ENCODE data around the gene ZNF555. TPM values are rescaled to one million over a fixed set of nuclear protein-coding genes. Genes with fewer than 3 reads are reported as not detected.

Gene ZNF555
- total RNA-seq, 1 donor from 2014 or later: 18.8 TPM

GRCh38 chr19:2852598-2852997 is 11.3 kb downstream of the ZNF555 start:
- Histone ChIP-seq H2AFZ (replicated peaks) (no peak overlapping the region), H3F3A (ENCODE audit: low read depth) (peaks cover 11% of the 10 kb centered on the region), H3K27ac (no peak overlapping the region), H3K36me3 (peaks cover 40% of the 10 kb centered on the region), H3K4me3 (no peak overlapping the region), H4K20me1 (ENCODE audit: low read depth) (no peaks in the 10 kb centered on the region), H3K79me2 (ENCODE audit: low read depth) (peaks cover 4% of the 10 kb centered on the region), H3K4me2 (no peak overlapping the region), H3K4me1 (no peaks in the 10 kb centered on the region), H3K27me3 (no peaks in the 10 kb centered on the region), H3K9ac (no peak overlapping the region), H3K9me3 (ENCODE audit: low read depth) (peaks cover 58% of the 10 kb centered on the region)
- TF ChIP-seq EZH2 (IDR thresholded peaks at IDR 0.05) (no peak), CTCF (IDR thresholded peaks at IDR 0.05) (no peak), EZH2phosphoT487 (IDR thresholded peaks at IDR 0.05) (no peak)
- Mint-ChIP-seq H3K4me1 (no peaks in the 10 kb centered on the region), H3K9me3 (peaks cover 83% of the 10 kb centered on the region), H3K36me3 (peaks cover 68% of the 10 kb centered on the region), H3K4me3 (no peak overlapping the region), H3K27me3 (ENCODE audit: insufficient read depth, low read depth) (peaks cover 3% of the 10 kb centered on the region), H3K27ac (no peak overlapping the region)
- DNase-seq (ENCODE audit: low spot score): no peak

GRCh38 chr19:2853015-2853606 is 11.8 kb downstream of the ZNF555 start:
- no peak overlapping the region for H3K27ac ChIP-seq
- H3K79me2 ChIP-seq (ENCODE audit: low read depth): no peaks in the 10 kb centered on the region
- H3K27ac Mint-ChIP-seq: no peak overlapping the region
- H3K27me3 ChIP-seq: no peaks in the 10 kb centered on the region
- H3K4me3 Mint-ChIP-seq: no peak overlapping the region
- peaks cover 11% of the 10 kb centered on the region for H3F3A ChIP-seq (ENCODE audit: low read depth)
- no peaks in the 10 kb centered on the region for H3K4me1 ChIP-seq
- peaks cover 68% of the 10 kb centered on the region for H3K36me3 Mint-ChIP-seq
- no peak overlapping the region for H3K4me3 ChIP-seq
- H3K36me3 ChIP-seq: peaks cover 40% of the 10 kb centered on the region
- H3K4me1 Mint-ChIP-seq: no peaks in the 10 kb centered on the region
- no peak overlapping the region for H2AFZ ChIP-seq (replicated peaks)
- no peak overlapping the region for H3K9ac ChIP-seq
- H4K20me1 ChIP-seq (ENCODE audit: low read depth): no peaks in the 10 kb centered on the region
- H3K4me2 ChIP-seq: no peak overlapping the region
- H3K27me3 Mint-ChIP-seq (ENCODE audit: insufficient read depth, low read depth): peaks cover 4% of the 10 kb centered on the region
- H3K9me3 Mint-ChIP-seq: peaks cover 84% of the 10 kb centered on the region
- TF ChIP-seq EZH2 (IDR thresholded peaks at IDR 0.05) (no peak), CTCF (IDR thresholded peaks at IDR 0.05) (no peak), EZH2phosphoT487 (IDR thresholded peaks at IDR 0.05) (no peak)
- H3K9me3 ChIP-seq (ENCODE audit: low read depth): peaks cover 61% of the 10 kb centered on the region
- DNase-seq (ENCODE audit: low spot score): no peak

- no peak overlapping the region for H3K4me2 ChIP-seq
- Mint-ChIP-seq H3K9me3 (peaks cover 89% of the 10 kb centered on the region), H3K36me3 (peaks cover 69% of the 10 kb centered on the region), H3K27ac (no peak overlapping the region), H3K4me3 (no peak overlapping the region), H3K4me1 (no peaks in the 10 kb centered on the region), H3K27me3 (ENCODE audit: insufficient read depth, low read depth) (peaks cover 5% of the 10 kb centered on the region)
- no peaks in the 10 kb centered on the region for H3K4me1 ChIP-seq
- H3K36me3 ChIP-seq: peaks cover 40% of the 10 kb centered on the region
- no peaks in the 10 kb centered on the region for H3K27me3 ChIP-seq
- H3K9me3 ChIP-seq (ENCODE audit: low read depth): peaks cover 63% of the 10 kb centered on the region
- H3K4me3 ChIP-seq: no peak overlapping the region
- H4K20me1 ChIP-seq (ENCODE audit: low read depth): no peaks in the 10 kb centered on the region
- TF ChIP-seq CTCF (IDR thresholded peaks at IDR 0.05) (no peak), EZH2phosphoT487 (IDR thresholded peaks at IDR 0.05) (no peak), EZH2 (IDR thresholded peaks at IDR 0.05) (no peak)
- no peaks in the 10 kb centered on the region for H3K79me2 ChIP-seq (ENCODE audit: low read depth)
- no peak for DNase-seq (ENCODE audit: low spot score)
- H3K9ac ChIP-seq: no peak overlapping the region
- H2AFZ ChIP-seq (replicated peaks): no peak overlapping the region
- H3K27ac ChIP-seq: no peak overlapping the region
- peaks cover 11% of the 10 kb centered on the region for H3F3A ChIP-seq (ENCODE audit: low read depth)
These were observed 13.6 kb downstream of the ZNF555 start for GRCh38 chr19:2854849-2855248.

All from neural progenitor cell (in vitro differentiated cells).